Gastrocnemius medialis (tissue), 4 donors: ENCODE results near the gene MINPP1. TPM values are rescaled to one million over a fixed set of nuclear protein-coding genes. Genes with fewer than 3 reads are reported as not detected.
"Not testable (repeated sequence)": the region's sequence is repeated elsewhere in the genome, so short reads cannot be mapped to it uniquely, and the experiment has no call there.

Experiments used
- ATAC-seq, 2 donors: fragments of 150-250 bp; one replicate each; pipeline ENCODE4 v1.9.1; 2016
- DNase-seq, 2 donors: peaks; one replicate each; pipeline ENCODE4 v3.0.0-alpha.2; 2019
- H3K27ac ChIP-seq, 4 donors: fragments of 200-600 bp; sonication (generic); 1 replicate in 1 of 4; 2 replicates in 3 of 4; pipeline ENCODE4 v1.5.1; 2016 to 2018; ENCODE audit warnings: mild to moderate bottlenecking in 2 of 4, moderate library complexity in 1 of 4
- H3K27me3 ChIP-seq, 3 donors: fragments of 200-600 bp; sonication (generic) in 2 of 3; 1 replicate in 1 of 3; 2 replicates in 2 of 3; pipeline versions ENCODE4 v1.5.1 to v1.6.0; 2016 to 2019; ENCODE audit warnings: mild to moderate bottlenecking in 1 of 3, moderate library complexity in 1 of 3
- H3K36me3 ChIP-seq, 2 donors: fragments of 200-600 bp; sonication (generic) in 1 of 2; one replicate each; pipeline ENCODE4 v1.5.1; 2017 to 2018
- H3K4me1 ChIP-seq, 2 donors: fragments of 200-600 bp; sonication (generic) in 1 of 2; one replicate each; pipeline ENCODE4 v1.5.1; 2016 to 2017; ENCODE audit warnings: mild to moderate bottlenecking in 2 of 2
- H3K4me3 ChIP-seq, 4 donors: fragments of 200-600 bp; sonication (generic) in 3 of 4; 1 replicate in 1 of 4; 2 replicates in 3 of 4; pipeline ENCODE4 v1.5.1; 2016 to 2019; ENCODE audit warnings: mild to moderate bottlenecking in 2 of 4
- H3K9me3 ChIP-seq, 3 donors: fragments of 200-600 bp; sonication (generic) in 2 of 3; 1 replicate in 1 of 3; 2 replicates in 2 of 3; pipeline ENCODE4 v1.5.1; 2016 to 2019
- CTCF ChIP-seq, 5 experiments: fragments of 450-650 bp in 3 of 5; fragments of 200-600 bp in 2 of 5; sonication (generic) in 2 of 5; IDR thresholded peaks in 4 of 5; conservative IDR thresholded peaks in 1 of 5; 1 replicate in 4 of 5; 2 replicates in 1 of 5; pipeline ENCODE4 v1.5.1; 2016 to 2019; ENCODE audit warnings: antibody characterized with exemption in 5 of 5, mild to moderate bottlenecking in 3 of 5, moderate library complexity in 3 of 5
- POLR2A ChIP-seq, 2 donors: fragments of 450-650 bp; IDR thresholded peaks; one replicate each; pipeline ENCODE4 v1.6.1; 2017; ENCODE audit warnings: antibody characterized with exemption in 2 of 2, mild to moderate bottlenecking in 2 of 2, moderate library complexity in 2 of 2
- in situ Hi-C, 4 donors: fragments of 200-750 bp; cut with MboI; loops; one replicate each; pipeline versions ENCODE4 v1.15.0 to v1.8.0; 2017; ENCODE audit warnings: low sequenced_read_pairs in 4 of 4
- intact Hi-C: fragments of 100-400 bp; cut with DNase I; formaldehyde crosslinking; loops from one replicate; pipeline ENCODE4 v1.15.1; 2023; ENCODE audit warnings: low total_unique reads
- total RNA-seq, 4 donors: library from RNA; depleted of rRNA; stranded (reverse); fragments of >200 nt; gene quantifications; one replicate each; pipeline versions ENCODE4 v1.1.0 to v1.2.3, GENCODE V29; 2016

Gene MINPP1
- total RNA-seq, 4 donors from 2014 or later, result 6.9 to 7.1 (median 7.0) TPM

GRCh38 chr10:87585565-87586514, 81.1 kb downstream of the MINPP1 start:
- ATAC-seq, result no peak
- in situ Hi-C loops, result no loop called here

GRCh38 chr10:87589645-87590051, 85.0 kb downstream of the MINPP1 start:
- H3K9me3 ChIP-seq, result no peaks in the 10 kb centered on the region
- H3K27ac ChIP-seq, result no peak overlapping the region
- no peaks in the 10 kb centered on the region for H3K4me1 ChIP-seq
- H3K36me3 ChIP-seq, result no peaks in the 10 kb centered on the region
- no peak overlapping the region for H3K4me3 ChIP-seq
- ATAC-seq (no peak), DNase-seq (no peak)
- intact Hi-C loops (no loop called here), in situ Hi-C loops (no loop called here)
- no peaks in the 10 kb centered on the region for H3K27me3 ChIP-seq
- TF ChIP-seq POLR2A (IDR thresholded peaks at IDR 0.05), result no peak
- no peak for TF ChIP-seq CTCF (IDR thresholded peaks at IDR 0.05 in 4 of 5, conservative IDR thresholded peaks at IDR 0.05 in 1 of 5)

More at GRCh38 chr10:87585565-87586514, 81.1 kb downstream of the MINPP1 start:
- Histone ChIP-seq H3K4me3 (no peak overlapping the region), H3K4me1 (no peaks in the 10 kb centered on the region), H3K27ac (no peak overlapping the region), H3K36me3 (no peaks in the 10 kb centered on the region), H3K27me3 (no peaks in the 10 kb centered on the region), H3K9me3 (no peaks in the 10 kb centered on the region)
- intact Hi-C loops, result no loop called here
- TF ChIP-seq CTCF (IDR thresholded peaks at IDR 0.05 in 4 of 5, conservative IDR thresholded peaks at IDR 0.05 in 1 of 5) (no peak), POLR2A (IDR thresholded peaks at IDR 0.05) (no peak)
- no peak for DNase-seq

- no peaks in the 10 kb centered on the region for H3K4me1 ChIP-seq
- H3K36me3 ChIP-seq, result no peaks in the 10 kb centered on the region
- H3K4me3 ChIP-seq, result no peak overlapping the region
- no peaks in the 10 kb centered on the region for H3K27me3 ChIP-seq
- DNase-seq (no peak), ATAC-seq (no peak)
- intact Hi-C loops, result no loop called here
- no peak for TF ChIP-seq CTCF (IDR thresholded peaks at IDR 0.05 in 4 of 5, conservative IDR thresholded peaks at IDR 0.05 in 1 of 5)
- no peak for TF ChIP-seq POLR2A (IDR thresholded peaks at IDR 0.05)
- H3K9me3 ChIP-seq, result no peaks in the 10 kb centered on the region
- in situ Hi-C loops, result no loop called here
- no peak overlapping the region for H3K27ac ChIP-seq
These were observed 86.3 kb downstream of the MINPP1 start for GRCh38 chr10:87590705-87591588.

GRCh38 chr10:87591589-87591886, 86.8 kb downstream of the MINPP1 start:
- TF ChIP-seq POLR2A (IDR thresholded peaks at IDR 0.05) (no peak), CTCF (IDR thresholded peaks at IDR 0.05 in 4 of 5, conservative IDR thresholded peaks at IDR 0.05 in 1 of 5) (no peak)
- Histone ChIP-seq H3K36me3 (no peaks in the 10 kb centered on the region), H3K4me3 (no peak overlapping the region), H3K4me1 (no peaks in the 10 kb centered on the region), H3K27me3 (no peaks in the 10 kb centered on the region), H3K27ac (no peak overlapping the region), H3K9me3 (no peaks in the 10 kb centered on the region)
- intact Hi-C loops (no loop called here), in situ Hi-C loops (no loop called here)
- ATAC-seq (no peak), DNase-seq (no peak)

- H3K36me3 ChIP-seq, intact Hi-C loops, in situ Hi-C loops, H3K4me3 ChIP-seq, H3K27me3 ChIP-seq, DNase-seq, H3K27ac ChIP-seq, H3K9me3 ChIP-seq, ATAC-seq, H3K4me1 ChIP-seq: not testable (repeated sequence)
These were observed 88.2 kb downstream of the MINPP1 start for GRCh38 chr10:87592920-87593319.
